Hematopoietic multipotent progenitor cell treated with erythropoietin and hydrocortisone succinate and interleukin-3 and kit ligand, for 8 days (in vitro differentiated cells): ENCODE measurements around the gene ALDH1B1.

Experiments used
- DNase-seq: peaks from one replicate; pipeline ENCODE4 v3.0.0-alpha.2; 2015

The ALDH1B1 gene

DNA sequence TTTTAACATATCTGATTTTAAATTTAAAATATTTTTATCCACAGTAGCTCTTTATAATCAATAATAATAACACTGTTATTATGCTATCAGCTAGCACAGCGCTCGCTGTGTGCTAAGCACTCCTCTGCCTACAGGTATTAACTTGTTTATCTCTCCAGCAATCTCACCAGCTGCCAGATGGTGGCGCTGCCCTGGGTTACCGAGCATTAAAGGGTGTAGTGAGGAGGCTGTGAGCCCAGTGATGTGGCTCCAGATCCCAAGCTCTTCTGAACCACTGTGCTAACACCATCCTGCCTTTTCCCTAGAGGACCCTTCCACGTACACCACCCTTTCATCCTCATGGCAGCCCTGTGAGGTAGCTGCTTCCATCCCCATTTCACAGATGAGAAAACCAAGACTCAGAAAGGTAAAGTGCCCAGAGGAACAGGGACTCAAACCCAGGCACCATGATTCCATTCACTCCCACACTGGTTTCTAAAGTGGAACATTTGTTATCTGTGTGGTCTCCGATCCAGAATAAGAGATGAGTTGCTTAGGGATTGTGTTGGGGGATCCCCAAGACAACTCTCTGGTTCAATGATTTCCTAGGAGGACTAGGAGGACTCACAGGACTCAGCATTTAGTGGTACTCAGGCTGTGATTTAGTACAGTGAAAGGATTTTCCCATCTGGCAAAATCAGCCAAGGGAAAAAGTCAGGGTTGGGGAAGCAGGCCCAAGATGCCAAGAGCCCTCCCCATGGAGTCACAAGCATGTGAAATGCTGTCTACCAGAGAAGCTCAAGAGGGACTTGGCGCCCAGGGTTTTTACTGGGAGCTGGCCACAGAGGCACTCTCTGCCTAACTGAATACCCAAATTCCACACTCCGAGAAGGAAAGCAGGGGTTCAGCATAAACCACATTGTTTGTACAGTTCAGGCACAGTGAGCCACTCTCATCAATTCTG, 24.8 kb downstream of the ALDH1B1 start:
- peak; percentile 51 for DNase-seq

DNA sequence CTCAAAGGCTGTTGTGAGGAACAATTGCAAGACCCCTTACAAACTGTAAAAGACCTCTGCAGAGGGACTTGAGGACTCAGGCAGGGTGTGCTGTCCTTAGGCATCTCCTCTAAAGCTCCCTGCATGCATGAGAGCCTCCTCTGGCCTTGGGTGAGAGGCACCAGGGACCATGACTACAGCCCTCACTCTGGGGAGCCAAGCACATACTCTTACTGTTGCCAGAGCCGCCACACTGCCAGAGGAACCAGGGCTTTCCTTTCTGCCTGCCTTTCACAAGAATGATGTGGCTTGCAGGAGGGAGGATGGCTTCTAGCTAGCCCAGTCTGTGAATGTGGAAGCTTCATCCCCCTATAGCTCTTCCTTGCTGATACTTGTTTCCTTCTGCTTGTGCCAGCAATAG, 25.9 kb downstream of the ALDH1B1 start:
- DNase-seq: no peak

GRCh38 chr9:38419181-38419580, 26.7 kb downstream of the ALDH1B1 start:
- DNase-seq: no peak

GRCh38 chr9:38421498-38422211, 29.2 kb downstream of the ALDH1B1 start:
- DNase-seq: no peak

GRCh38 chr9:38422555-38423260, 30.2 kb downstream of the ALDH1B1 start:
- DNase-seq: no peak

- no peak for DNase-seq
These were observed 30.9 kb downstream of the ALDH1B1 start for GRCh38 chr9:38423273-38423972.

DNA sequence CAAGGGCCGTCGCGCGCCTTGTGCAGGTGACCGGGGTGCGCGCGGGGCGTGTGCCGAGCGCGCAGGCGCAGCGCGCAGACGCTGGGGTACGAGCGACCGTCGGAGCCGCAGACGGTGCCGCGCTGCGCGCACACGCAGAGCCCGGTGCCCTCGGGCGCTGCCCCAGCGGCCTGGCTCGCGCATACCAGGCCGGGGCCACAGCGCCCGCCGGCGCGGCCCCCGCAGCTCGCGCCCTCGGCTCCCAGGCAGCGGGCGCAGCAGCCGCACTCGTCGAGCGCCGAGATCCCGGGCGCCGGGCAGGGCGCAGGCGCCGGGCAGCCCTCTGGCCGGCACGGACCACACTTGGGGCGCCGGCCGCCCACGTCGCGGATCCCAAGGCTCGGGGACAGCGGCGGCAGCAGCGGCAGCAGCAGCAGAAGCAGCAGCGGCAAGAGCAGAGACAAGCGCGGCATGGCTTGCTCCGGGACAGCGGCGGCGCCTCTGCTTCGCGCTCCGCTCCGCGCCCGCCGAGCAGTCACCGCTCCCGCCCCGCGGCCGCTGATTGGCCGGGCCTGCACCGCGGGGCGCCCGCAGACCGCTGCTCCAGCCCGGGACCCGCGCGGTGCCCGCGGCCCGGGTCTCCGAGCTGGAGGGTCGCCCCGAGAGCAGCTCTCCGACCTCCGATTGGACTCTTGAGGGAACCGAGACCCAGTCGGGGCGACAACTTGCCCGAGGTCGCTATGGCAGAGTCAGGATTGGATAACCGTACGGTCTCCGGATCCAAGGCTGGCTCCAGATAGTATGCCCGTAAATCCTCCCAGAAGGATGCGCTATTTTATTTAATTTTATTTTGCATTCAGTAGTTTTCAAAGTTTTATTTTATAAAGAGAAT, 31.7 kb downstream of the ALDH1B1 start, which contains the start of gene IGFBPL1:
Gene IGFBPL1, minus strand, starts transcription at position 482 of the 871 bp plus-strand sequence. Its CDS starts 30 bp downstream, at position 452.
- no peak for DNase-seq

DNA sequence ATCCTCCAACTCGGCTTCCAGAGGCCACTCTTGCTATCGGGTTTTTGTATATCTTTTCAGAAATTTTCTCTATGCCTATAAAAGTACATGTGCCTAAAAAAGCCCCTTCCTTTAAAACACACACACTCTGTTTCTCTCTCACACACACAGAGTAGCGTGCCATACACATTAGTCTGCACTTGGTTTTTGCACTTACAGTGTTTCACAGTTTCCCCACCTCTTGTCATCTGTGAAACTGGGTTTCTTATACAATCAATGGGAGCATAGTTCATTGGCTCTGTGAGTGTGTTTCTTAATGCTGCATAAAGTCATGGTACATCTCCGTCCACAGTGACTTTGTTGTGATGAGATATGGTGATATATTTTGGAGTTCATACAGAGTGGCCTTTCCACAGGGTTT, 32.4 kb downstream of the ALDH1B1 start:
- DNase-seq: no peak

GRCh38 chr9:38428062-38428461, 35.6 kb downstream of the ALDH1B1 start:
- DNase-seq: no peak

- DNase-seq: no peak
These were observed 38.6 kb downstream of the ALDH1B1 start for GRCh38 chr9:38431116-38431515.

GRCh38 chr9:38432922-38433510, 40.5 kb downstream of the ALDH1B1 start:
- DNase-seq: peak; percentile 52

DNA sequence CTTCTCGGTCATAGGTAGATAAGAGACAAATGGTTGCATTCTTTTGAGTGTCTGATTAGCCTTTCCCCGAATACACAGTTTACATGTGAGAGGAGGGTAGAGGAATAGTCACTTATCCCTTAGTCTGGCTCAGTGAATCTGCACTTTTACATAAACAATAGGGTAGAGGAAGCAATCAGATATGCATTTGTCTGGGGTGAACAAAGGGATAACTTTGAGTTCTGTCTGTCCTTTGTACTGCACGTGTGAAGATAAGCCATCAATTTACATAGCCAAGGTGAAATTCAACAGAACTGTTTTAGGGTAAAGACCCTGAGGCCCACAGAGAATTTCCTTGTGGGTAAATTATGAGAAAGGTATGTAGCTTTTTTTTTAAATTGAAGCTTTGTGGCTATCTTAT, 41.9 kb downstream of the ALDH1B1 start:
- no peak for DNase-seq

DNA sequence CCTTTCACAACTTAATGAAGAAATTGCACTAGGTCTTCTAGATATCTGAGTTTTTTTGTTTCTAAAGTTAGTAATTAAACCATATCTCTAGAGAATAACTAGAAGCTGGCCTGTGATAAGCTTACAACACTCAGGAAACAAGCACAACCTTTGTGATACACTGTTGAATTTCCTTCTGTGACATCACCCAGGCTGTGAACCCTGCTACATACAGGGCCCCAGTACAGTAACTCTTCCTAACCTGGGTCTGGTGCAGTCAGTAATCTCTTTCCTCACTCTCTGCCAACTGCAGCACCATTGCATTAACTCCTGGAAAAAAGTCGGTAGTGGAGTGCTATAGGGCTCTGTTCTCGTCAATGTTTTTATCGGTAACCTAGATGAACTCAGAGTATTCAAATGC, 42.4 kb downstream of the ALDH1B1 start:
- DNase-seq: no peak

GRCh38 chr9:38435521-38435920, 43.0 kb downstream of the ALDH1B1 start:
- DNase-seq: no peak

- DNase-seq: no peak
These were observed 44.2 kb downstream of the ALDH1B1 start for GRCh38 chr9:38436708-38437107.

DNA sequence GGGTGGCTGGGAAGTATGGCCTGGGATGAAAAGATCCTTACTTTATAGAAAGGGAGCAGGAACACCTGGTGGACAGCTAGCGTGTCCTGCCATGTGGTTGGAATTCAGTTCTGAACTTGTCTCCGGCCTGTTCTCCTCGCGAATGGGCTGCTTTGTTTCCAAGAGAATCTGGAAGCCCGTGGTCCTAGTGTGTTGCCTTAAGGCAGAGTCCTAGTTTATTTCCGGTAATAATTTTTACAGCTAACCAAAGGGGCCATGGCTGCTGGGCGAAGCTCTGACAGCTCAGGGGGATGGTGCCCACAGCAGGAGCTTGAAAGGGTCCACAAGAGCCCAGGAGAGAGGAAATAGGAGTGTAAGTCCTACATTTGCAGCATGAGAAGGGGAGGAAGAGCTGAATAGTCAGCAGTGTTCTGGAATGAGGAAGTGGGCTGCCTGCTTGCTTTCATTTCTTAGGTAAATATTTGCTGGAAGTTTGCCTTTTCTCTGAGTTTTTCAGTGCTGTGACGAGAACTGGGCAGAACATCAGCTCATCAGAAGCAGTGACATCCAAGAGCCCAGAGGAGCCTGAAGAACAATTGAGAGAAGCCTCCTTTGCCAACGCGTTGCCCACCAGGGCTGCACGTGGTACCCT, 44.8 kb downstream of the ALDH1B1 start:
- DNase-seq: no peak

DNA sequence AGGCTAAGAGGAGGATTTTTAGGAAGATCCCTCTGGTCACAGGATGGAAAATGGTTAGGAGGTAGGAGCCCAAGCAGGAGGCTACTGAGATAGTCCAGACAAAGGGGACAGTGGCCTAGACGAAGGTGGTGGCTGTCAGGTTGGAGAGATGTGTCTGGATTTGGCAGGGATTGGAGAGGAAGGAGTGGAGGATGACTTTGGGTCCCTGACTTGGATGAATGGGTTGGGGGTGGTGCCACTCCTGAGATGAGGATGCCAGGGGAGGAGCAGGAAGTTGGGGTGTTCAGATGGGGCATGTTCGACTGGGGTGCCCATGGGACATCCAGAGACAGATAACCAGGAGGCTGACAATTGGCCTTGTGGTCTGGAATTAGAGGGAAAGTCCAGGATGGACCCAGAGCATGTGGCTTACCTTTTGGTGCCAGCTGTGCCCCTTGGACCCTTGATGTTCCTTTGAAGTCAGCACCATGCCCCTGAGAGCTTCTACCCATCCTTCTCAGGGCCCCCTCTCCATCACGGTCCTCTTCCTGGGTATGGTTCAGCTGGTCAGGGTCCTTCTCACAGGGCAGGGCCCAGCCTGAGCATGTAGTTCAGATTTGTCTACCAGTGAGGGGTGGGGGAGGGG, 46.9 kb downstream of the ALDH1B1 start:
- DNase-seq: no peak

DNA sequence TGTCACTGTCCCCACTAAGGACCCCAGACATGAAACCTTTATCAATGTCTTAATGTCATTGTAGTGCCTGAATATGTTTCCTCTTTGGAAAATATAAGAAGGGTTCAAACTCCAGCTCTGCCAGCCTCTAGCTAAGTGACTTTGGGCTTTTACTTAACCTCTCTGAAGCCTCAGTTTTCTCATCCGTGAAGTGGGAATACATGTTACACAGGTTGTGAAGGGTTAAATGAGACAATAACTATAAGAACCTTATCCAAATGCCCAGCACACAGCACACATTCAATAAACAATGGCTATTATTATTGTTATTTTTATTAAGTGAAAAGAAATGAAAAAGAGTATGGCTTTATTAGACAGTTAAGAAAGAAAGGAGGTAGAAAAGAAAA, 47.4 kb downstream of the ALDH1B1 start:
- no peak for DNase-seq

DNA sequence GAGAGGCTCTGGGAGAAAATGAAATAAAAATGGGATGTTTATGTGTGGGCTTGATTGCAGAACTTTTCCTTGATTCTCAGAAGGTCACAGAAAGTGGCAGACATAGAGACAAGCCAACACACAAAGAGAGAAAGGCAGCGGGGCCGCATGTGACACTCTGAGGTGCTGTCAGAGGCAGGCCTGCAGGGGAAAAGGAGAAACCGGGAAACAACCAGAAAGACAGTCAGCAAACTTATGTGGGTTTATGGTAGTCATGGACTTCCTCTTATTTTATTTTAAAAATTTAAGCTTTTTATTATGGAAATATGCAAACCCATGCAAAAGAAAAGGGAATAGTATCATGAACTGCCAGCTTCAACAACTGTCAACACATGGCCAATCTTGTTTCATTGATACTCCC, 48.0 kb downstream of the ALDH1B1 start:
- DNase-seq: no peak

DNA sequence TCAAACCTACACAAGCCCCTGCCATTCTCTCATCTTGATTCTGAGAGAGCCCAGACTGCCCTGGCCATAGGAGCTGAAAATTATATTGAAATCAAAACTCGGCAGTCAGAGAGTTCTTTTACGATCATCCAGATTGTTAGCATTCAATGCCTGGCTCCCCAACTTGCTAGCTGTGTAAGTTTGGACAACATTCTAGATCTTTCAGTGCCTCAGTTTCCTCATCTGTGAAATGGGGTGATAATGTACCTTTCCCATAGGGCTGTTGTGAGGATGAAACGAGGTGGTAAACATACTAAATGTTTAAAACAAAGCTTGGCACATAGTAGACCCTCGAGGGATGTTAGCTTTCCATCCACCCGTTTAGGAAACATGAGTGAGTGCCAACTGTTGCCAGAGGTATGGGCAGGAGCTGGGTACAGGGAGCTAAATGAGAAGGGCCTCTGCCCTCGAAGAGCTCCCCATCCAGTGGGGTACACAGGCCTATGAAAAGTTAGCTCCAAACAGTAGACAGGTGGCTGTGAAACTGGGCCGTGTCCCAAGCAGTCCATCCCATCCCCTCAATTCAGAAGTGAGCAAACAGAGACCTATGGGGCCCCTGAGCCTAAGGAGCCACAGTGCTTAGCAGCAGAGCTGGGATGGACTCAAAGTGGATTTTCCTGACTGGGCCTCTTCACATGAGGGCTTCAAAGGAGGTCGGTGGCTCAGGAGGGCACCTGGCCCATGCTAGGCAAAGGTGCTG, 49.0 kb downstream of the ALDH1B1 start:
- no peak for DNase-seq
